ENCODE data around the gene RAB11FIP4.

- TF ChIP-seq, protein P1, sequence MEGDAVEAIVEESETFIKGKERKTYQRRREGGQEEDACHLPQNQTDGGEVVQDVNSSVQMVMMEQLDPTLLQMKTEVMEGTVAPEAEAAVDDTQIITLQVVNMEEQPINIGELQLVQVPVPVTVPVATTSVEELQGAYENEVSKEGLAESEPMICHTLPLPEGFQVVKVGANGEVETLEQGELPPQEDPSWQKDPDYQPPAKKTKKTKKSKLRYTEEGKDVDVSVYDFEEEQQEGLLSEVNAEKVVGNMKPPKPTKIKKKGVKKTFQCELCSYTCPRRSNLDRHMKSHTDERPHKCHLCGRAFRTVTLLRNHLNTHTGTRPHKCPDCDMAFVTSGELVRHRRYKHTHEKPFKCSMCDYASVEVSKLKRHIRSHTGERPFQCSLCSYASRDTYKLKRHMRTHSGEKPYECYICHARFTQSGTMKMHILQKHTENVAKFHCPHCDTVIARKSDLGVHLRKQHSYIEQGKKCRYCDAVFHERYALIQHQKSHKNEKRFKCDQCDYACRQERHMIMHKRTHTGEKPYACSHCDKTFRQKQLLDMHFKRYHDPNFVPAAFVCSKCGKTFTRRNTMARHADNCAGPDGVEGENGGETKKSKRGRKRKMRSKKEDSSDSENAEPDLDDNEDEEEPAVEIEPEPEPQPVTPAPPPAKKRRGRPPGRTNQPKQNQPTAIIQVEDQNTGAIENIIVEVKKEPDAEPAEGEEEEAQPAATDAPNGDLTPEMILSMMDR (IDR thresholded peaks at IDR 0.05), result no peak
- TF ChIP-seq POLR2A (IDR thresholded peaks at IDR 0.05) (no peak), EP300 (IDR thresholded peaks at IDR 0.05) (no peak)
Measured at GRCh38 chr17:31560616-31561235, 169.3 kb downstream of the RAB11FIP4 start.

All from stomach (tissue), 4 donors.